Cardiac muscle cell (in vitro differentiated cells and primary cell): Measurements from ENCODE around the gene EPN3. TPM values are rescaled to one million over a fixed set of nuclear protein-coding genes. Genes with fewer than 3 reads are reported as not detected.

Source experiments
- DNase-seq, 2 donors: peaks; one replicate each; pipeline versions ENCODE4 v3.0.0 to v3.0.0-alpha.2; 2010 to 2017; ENCODE audit warnings: low read depth in 1 of 2, low spot score in 1 of 2
- H3K27ac ChIP-seq: fragments of 200-600 bp; sonication (generic); 2 replicates; pipeline ENCODE4 v1.5.1; 2016
- H3K27me3 ChIP-seq: fragments of 200-600 bp; sonication (generic); 2 replicates; pipeline ENCODE4 v1.6.0; 2016; ENCODE audit warnings: control low read depth
- H3K36me3 ChIP-seq: fragments of 200-600 bp; sonication (generic); 2 replicates; pipeline ENCODE4 v1.5.1; 2016; ENCODE audit warnings: control low read depth
- H3K4me1 ChIP-seq: fragments of 200-600 bp; sonication (generic); 2 replicates; pipeline ENCODE4 v1.8.1; 2017; ENCODE audit warnings: low read depth, mild to moderate bottlenecking, mixed run types
- H3K4me3 ChIP-seq: fragments of 200-600 bp; sonication (generic); 2 replicates; pipeline ENCODE4 v1.5.1; 2016; ENCODE audit warnings: mild to moderate bottlenecking
- H3K9me3 ChIP-seq: fragments of 200-600 bp; sonication (generic); 2 replicates; pipeline ENCODE4 v1.5.1; 2017; ENCODE audit warnings: low read depth, mild to moderate bottlenecking, control low read depth
- CTCF ChIP-seq: IDR thresholded peaks from 2 replicates; pipeline ENCODE4 v1.5.1; 2012; ENCODE audit warnings: low read depth, mild to moderate bottlenecking, low read length
- polyA plus RNA-seq: library from polyadenylated mRNA; unstranded; fragments of >200 nt; fragmentation: Nextera tagmentation; extraction: Ambion mirVana; gene quantifications from 2 replicates; pipeline ENCODE4 v1.2.1, GENCODE V29; 2016
- total RNA-seq: library from RNA; depleted of rRNA; stranded (reverse); fragments of >200 nt; gene quantifications from 2 replicates; pipeline ENCODE4 v1.2.3, GENCODE V29; 2016

Gene EPN3
- total and polyA plus RNA-seq, 2 experiments from 2014 or later = 1.9 to 3.1 TPM

GRCh38 chr17:50518384-50519023 lies 14.0 kb upstream of the EPN3 start:
- Histone ChIP-seq H3K27ac (peak overlapping the region; percentile 50), H3K36me3 (no peaks in the 10 kb centered on the region), H3K9me3 (no peaks in the 10 kb centered on the region), H3K4me1 (peaks cover 11% of the 10 kb centered on the region), H3K4me3 (no peak overlapping the region), H3K27me3 (no peaks in the 10 kb centered on the region)
- DNase-seq = peak in 1 of 2 donors; percentile 25
- TF ChIP-seq CTCF = no peak

GRCh38 chr17:50519141-50519834 lies 13.2 kb upstream of the EPN3 start:
- DNase-seq = no peak
- TF ChIP-seq CTCF = no peak
- Histone ChIP-seq H3K9me3 (no peaks in the 10 kb centered on the region), H3K27me3 (no peaks in the 10 kb centered on the region), H3K4me3 (no peak overlapping the region), H3K36me3 (no peaks in the 10 kb centered on the region), H3K4me1 (peaks cover 11% of the 10 kb centered on the region), H3K27ac (no peak overlapping the region)

GRCh38 chr17:50520483-50520882 lies 12.1 kb upstream of the EPN3 start:
- no peak for TF ChIP-seq CTCF
- Histone ChIP-seq H3K36me3 (no peaks in the 10 kb centered on the region), H3K4me3 (no peak overlapping the region), H3K9me3 (no peaks in the 10 kb centered on the region), H3K27me3 (no peaks in the 10 kb centered on the region), H3K4me1 (peaks cover 11% of the 10 kb centered on the region), H3K27ac (no peak overlapping the region)
- DNase-seq = no peak

GRCh38 chr17:50521514-50521913 lies 11.0 kb upstream of the EPN3 start:
- peaks cover 11% of the 10 kb centered on the region for H3K4me1 ChIP-seq
- no peaks in the 10 kb centered on the region for H3K9me3 ChIP-seq
- TF ChIP-seq CTCF = no peak
- H3K27me3 ChIP-seq = no peaks in the 10 kb centered on the region
- DNase-seq = no peak
- H3K36me3 ChIP-seq = no peaks in the 10 kb centered on the region
- H3K27ac ChIP-seq = no peak overlapping the region
- H3K4me3 ChIP-seq = no peak overlapping the region

GRCh38 chr17:50522766-50523165 lies 9.8 kb upstream of the EPN3 start:
- no peaks in the 10 kb centered on the region for H3K36me3 ChIP-seq

More at GRCh38 chr17:50522766-50523165, 9.8 kb upstream of the EPN3 start:
- no peak for DNase-seq
- H3K4me3 ChIP-seq = no peak overlapping the region
- H3K4me1 ChIP-seq = peaks cover 3% of the 10 kb centered on the region
- H3K27ac ChIP-seq = no peak overlapping the region
- no peaks in the 10 kb centered on the region for H3K27me3 ChIP-seq
- TF ChIP-seq CTCF = no peak
- no peaks in the 10 kb centered on the region for H3K9me3 ChIP-seq
